ENCODE measurements around the gene ZBTB7C. TPM values are rescaled to one million over a fixed set of nuclear protein-coding genes. Genes with fewer than 3 reads are reported as not detected.

ZBTB7C gene
- total RNA-seq, 1 donor from 2014 or later = 0.61 TPM

DNA sequence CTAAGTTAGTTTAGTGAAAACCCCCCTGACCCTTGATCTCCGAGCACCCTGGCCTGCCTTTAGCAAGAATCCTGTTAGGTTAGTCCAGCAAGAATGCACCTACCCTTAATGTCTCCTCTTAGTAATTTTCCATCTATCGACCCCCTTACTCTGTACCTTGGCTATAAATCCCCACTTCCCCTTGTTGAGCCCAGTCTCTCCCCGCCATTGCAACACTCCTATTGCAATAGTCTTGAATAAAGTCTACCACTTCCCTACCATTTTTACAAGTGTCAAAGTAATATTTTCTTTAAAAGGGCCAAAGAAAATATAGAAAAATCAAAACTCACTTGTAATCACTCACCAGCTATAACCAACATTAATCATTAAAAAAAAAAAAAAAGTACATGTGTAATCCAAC lies 4.2 kb upstream of the ZBTB7C start:
- Mint-ChIP-seq H3K4me3 (peak overlapping the region; percentile 25), H3K27ac (ENCODE audit: unreplicated experiment) (no peak overlapping the region), H3K27me3 (ENCODE audit: low read depth) (peaks cover 76% of the 10 kb centered on the region), H3K4me1 (peaks cover 11% of the 10 kb centered on the region), H3K9me3 (no peaks in the 10 kb centered on the region), H3K36me3 (ENCODE audit: low read depth) (no peaks in the 10 kb centered on the region)
- TF ChIP-seq, protein P1, sequence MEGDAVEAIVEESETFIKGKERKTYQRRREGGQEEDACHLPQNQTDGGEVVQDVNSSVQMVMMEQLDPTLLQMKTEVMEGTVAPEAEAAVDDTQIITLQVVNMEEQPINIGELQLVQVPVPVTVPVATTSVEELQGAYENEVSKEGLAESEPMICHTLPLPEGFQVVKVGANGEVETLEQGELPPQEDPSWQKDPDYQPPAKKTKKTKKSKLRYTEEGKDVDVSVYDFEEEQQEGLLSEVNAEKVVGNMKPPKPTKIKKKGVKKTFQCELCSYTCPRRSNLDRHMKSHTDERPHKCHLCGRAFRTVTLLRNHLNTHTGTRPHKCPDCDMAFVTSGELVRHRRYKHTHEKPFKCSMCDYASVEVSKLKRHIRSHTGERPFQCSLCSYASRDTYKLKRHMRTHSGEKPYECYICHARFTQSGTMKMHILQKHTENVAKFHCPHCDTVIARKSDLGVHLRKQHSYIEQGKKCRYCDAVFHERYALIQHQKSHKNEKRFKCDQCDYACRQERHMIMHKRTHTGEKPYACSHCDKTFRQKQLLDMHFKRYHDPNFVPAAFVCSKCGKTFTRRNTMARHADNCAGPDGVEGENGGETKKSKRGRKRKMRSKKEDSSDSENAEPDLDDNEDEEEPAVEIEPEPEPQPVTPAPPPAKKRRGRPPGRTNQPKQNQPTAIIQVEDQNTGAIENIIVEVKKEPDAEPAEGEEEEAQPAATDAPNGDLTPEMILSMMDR (conservative IDR thresholded peaks at IDR 0.05) = no peak
- no peak for DNase-seq (ENCODE audit: low read depth, low spot score)

DNA sequence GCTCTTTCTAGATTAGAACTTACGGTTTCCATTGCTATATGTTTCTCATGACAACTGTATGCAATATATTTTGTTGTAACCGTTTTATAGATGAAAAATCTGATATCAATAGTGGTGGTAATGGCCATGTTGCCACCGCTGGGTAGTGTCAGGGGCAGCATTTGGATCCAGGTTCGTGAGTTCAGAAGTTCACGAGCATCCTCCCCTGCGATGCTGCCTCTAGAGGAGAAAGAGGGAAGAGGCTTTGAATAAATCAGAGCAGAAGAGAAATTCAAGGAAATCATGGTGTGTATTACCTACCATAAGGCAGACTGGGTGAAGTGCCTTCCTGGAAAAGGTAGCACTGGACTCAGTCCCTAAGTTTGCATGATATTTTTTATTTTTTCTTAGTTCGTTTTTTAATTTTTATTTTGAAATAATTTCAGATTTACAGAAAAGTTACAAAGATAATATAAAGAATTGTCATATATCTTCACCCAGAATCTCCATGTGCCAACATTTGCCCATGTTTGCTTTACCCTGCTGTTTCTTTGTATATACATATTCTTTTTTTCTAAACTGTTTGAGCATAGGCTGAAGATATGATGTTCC lies 3.3 kb upstream of the ZBTB7C start:
- Mint-ChIP-seq H3K9me3 (no peaks in the 10 kb centered on the region), H3K36me3 (ENCODE audit: low read depth) (no peaks in the 10 kb centered on the region), H3K4me1 (peaks cover 20% of the 10 kb centered on the region), H3K4me3 (peak overlapping the region; percentile 83), H3K27me3 (ENCODE audit: low read depth) (peaks cover 78% of the 10 kb centered on the region), H3K27ac (ENCODE audit: unreplicated experiment) (no peak overlapping the region)
- DNase-seq (ENCODE audit: low read depth, low spot score) = peak; percentile 38
- TF ChIP-seq, protein P1 (conservative IDR thresholded peaks at IDR 0.05) = peak; percentile 78

DNA sequence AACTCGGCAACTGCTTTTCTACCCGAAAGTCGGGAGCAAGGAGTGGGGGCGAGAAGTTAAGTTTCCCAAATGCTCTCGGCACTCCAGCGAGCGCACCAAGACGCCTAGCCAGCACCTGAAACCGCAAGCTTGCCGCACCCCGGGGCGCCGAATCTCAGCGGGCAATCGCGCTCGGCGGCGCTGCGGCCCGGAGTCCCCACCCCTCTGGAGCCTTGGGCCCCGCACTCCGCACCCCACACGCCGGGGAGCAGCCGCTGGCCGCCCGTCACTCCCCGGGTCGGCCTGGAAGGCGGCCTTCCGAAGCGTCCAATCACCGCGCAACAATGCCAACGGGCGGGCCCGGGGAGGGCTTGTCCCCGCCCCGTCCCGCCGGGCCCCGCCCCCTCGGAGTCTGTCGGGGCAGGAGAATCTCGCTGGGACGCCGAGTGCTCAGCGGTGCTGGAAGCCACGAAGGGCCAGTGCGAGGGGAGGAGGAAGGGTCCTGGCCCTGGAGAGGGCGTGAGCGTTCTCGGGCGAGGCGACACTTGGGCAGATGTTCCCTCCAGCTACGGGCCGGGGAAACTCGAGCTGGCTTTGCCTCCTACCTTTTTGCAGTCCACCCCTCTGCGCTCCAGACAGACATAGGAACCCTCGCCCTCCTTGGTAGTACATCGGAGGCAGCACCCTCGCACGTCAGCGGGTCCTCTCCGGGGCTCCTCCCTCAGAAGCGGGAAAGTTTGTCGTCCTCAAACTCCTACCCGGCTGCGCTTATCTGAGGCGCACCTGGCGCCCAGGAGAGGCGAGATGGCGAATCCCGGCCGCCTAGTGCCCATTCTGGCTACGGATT lies 1.1 kb upstream of the ZBTB7C start:
- DNase-seq (ENCODE audit: low read depth, low spot score) = peak; percentile 89
- Mint-ChIP-seq H3K9me3 (no peaks in the 10 kb centered on the region), H3K36me3 (ENCODE audit: low read depth) (no peaks in the 10 kb centered on the region), H3K27me3 (ENCODE audit: low read depth) (peaks cover 76% of the 10 kb centered on the region), H3K4me1 (peaks cover 21% of the 10 kb centered on the region), H3K27ac (ENCODE audit: unreplicated experiment) (no peak overlapping the region), H3K4me3 (peak overlapping the region; percentile 86)
- TF ChIP-seq, protein P1 (conservative IDR thresholded peaks at IDR 0.05) = peak; percentile 38

DNA sequence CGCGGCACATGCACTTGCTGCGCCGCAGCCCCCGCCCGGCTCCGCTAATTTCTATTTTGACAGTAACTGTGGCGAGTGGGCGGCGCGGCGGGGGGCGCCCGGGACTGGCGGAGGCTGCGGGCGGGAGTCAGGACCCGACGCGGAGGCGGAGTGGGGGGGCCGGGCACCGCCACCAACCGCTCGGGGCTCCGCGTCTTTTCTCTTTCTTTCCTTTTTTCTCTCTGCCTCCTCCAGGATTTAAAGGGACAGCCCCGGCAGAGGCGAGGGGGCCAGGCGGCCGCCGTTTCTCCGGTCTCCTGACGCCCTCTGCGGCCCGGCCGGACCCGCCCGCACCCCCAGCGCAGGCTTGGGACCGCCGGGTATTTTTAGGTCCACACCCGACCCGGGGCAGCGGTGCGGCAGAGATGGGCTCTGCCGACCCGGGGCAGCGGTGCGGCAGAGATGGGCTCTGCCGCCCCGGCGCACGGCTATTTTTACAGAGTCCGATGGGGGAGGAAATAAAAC lies 460 bp upstream of the ZBTB7C start:
- TF ChIP-seq, protein P1 (conservative IDR thresholded peaks at IDR 0.05) = no peak
- Mint-ChIP-seq H3K27ac (ENCODE audit: unreplicated experiment) (no peak overlapping the region), H3K9me3 (no peaks in the 10 kb centered on the region), H3K36me3 (ENCODE audit: low read depth) (no peaks in the 10 kb centered on the region), H3K27me3 (ENCODE audit: low read depth) (peaks cover 78% of the 10 kb centered on the region), H3K4me1 (peaks cover 25% of the 10 kb centered on the region), H3K4me3 (peak overlapping the region; percentile 80)
- DNase-seq (ENCODE audit: low read depth, low spot score) = peak; percentile 36

DNA sequence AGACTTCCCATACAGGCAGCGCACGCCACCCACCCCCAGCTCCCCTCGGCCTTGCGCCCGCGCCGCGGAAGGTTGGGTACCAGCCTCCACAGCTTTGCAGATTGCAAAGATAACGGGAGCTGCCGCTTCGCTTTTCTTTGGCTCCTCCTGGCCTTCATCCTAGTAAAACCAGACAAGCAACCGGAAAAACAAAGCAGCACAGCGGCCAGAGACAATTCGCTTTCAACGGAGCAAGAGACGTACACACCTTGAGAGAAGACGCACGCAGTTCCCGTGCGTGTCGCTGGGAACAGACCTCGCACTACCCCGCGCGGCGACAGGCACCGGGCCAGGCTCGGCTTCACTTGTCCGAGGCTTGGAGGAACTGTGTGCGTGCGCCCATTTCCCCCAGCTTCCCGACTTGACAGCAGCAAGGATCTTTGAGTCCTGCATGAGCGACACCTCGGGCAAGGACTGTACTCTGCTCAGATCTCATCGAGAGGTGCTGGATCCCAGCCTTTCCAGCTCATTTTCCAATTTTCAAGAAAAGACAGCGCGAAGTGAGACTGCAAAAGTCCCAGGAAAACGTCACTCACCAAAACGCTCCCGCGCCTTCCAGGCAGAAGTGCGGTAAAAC lies 964 bp downstream of the ZBTB7C start:
- Mint-ChIP-seq H3K4me1 (peaks cover 25% of the 10 kb centered on the region), H3K4me3 (peak overlapping the region; percentile 90), H3K27me3 (ENCODE audit: low read depth) (peaks cover 74% of the 10 kb centered on the region), H3K9me3 (no peaks in the 10 kb centered on the region), H3K36me3 (ENCODE audit: low read depth) (no peaks in the 10 kb centered on the region), H3K27ac (ENCODE audit: unreplicated experiment) (no peak overlapping the region)
- TF ChIP-seq, protein P1 (conservative IDR thresholded peaks at IDR 0.05) = no peak
- no peak for DNase-seq (ENCODE audit: low read depth, low spot score)

All from neural crest cell (in vitro differentiated cells).